Midbrain (tissue), 1 donor: ENCODE data around the gene STAB1.

Source experiments
- DNase-seq: peaks from one replicate; lab custom pipeline; 2025; lab: John Stamatoyannopoulos, UW

Gene STAB1

GRCh38 chr3:52563984-52564383 lies 68.8 kb downstream of the STAB1 start:
- no peak for DNase-seq

- no peak for DNase-seq
These were observed 72.9 kb downstream of the STAB1 start for GRCh38 chr3:52568069-52568468.

- no peak for DNase-seq
These were observed 74.9 kb downstream of the STAB1 start for GRCh38 chr3:52570076-52570475.

GRCh38 chr3:52572221-52572620 lies 77.1 kb downstream of the STAB1 start:
- no peak for DNase-seq
